GM04504 (cell line): ENCODE results near the gene CAPZA1.

Source experiments
- DNase-seq: peaks from one replicate; pipeline ENCODE4 v3.0.0-alpha.2; 2012; ENCODE audit warnings: low read depth

The CAPZA1 gene

DNA sequence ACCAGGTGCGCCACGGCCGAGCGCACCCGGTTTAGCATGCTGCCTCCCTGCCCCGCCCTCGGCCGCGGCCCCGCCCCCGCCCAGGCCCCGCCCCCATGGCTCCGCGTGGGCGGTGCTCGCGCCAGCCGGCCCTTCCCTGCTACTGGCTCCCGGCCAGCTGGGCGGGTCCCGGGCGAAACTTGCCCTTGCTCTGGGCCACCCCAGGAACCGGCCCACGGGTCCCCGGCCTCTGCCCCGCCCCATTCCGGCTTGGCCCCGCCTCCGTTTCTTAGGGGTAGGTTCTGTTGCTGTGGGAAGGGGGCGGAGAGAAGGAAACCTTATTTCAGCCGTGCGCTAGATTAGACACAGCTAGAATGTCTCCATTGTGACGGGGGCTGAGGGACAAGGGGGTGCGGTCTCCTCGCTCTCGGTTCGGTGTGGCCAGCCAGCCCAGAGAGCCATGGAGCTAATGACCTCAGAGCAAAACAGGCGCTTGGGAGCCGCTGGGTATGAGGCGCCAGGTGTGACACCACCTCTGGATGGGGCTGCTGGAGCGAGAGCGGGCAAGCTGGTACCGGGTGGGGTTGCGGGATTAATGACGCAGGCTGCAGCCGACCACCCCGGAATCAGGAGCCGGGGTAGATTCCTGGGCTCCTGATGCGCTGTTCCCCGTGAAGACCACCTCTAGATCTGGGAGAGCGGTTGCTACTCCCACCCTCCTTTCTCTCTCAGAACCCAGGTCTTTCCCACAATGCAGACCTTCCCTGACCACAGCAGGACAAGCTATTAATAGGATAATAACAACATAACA, 95.8 kb downstream of the CAPZA1 start, which contains the start of gene PPM1J:
TSS of gene PPM1J (minus strand) at position 69 of the 790 bp plus-strand sequence. CDS start at position 38, 31 bp downstream.
- DNase-seq: peak; percentile 68

DNA sequence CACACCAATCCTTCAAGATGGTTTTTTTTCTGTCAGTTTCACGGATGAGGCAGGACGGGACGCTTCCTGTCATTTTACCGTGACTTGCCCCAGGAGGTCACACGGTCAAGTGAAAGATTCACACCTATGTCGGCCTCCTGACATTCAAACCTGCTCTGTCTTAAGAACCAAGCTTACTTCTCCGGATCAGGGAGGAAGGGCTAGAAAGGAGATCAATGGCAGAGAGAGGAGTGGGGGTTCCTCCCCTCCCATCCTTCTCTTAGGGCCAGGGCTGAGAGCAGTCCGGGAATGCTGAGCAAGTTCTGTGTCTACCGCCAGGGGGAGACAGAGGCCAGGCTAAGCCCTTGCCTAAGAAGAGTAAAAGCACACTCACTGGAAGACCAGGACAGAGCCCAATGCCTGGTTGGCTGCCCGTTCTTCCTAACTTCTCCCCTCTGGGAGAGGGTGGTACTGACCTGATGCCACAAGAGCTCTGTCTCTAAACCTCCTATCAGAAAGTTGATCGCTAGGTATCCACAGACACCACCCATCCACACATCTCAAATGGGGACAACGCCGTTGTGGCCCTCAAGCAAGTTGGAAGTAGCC, 96.6 kb downstream of the CAPZA1 start:
- DNase-seq: peak; percentile 73

- DNase-seq: no peak
Measured at GRCh38 chr1:112717263-112717873, 97.7 kb downstream of the CAPZA1 start.

DNA sequence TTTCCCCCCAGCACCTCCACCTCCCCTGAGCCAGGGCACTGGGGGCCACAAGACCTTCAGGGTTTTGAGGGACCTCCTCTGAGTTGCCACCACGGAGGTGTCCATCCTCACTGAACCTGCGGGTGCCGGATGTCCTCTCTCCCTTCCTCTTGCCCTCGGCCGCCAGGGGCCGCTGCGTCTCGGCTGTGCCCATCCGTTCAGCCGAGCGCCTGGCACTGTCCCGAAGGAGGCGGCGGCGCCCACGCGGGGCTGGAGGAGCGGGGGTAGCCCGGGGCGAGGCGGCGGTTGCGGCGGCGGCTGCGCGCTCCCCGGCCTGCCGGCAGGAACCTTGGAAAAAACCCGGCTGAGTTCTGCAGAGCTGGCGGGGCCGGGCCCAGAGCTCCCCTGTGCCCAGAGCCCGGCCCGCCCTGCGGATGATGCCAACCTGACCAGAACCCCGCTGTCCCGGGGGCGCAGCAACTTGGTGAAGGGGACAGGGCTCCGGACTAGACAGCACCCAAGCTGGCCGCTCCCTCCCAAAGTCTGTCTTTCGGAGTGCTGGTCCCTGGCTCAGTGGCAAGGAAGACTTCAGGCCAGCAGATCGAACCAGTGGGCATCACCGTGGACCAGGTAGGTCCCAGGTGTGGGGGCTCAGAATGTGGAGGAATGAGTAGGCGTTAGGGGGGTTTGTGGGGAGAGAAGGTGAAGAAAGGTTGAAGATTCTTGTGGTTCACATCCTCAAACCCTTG, 99.2 kb downstream of the CAPZA1 start:
- no peak for DNase-seq

DNA sequence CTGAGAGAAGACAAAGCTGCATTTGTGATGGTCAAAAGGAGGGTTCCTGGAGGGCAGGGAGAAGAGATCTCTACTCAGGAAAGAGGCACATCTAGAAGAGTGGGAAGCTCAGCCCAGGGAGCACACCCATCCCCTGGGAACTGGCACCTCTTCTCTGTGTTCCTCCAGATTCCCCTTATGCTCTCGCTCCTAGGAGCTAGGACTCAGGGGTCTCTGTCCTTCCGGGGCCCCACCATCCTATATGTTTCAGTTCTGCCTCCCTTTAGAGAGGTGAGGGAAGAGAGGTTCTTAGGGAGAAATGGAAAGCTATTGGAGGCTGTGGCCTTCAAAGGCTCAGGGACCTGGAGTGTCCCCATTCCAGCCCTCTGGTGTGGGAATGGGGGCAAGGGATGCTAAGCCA, 100.1 kb downstream of the CAPZA1 start:
- DNase-seq: no peak

DNA sequence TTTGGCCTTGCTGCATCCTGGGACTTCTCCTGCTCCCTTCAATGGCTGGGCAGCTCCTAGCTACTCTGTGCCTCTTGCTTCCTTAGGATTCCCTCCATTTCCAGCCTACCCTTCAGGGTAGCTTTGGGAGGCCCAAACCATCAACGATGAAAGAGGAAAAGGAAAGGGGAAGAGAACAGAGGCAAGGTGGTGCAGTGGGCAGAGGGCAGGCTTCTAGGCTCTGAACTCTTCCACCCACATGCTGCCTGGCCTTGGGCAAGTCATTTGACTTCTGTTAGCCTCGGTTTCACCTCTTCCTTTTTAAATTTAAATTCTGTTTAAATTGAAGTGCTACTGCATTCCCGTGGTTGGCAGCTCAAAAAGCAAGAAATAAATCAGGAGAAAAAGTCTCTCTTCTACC, 101.2 kb downstream of the CAPZA1 start:
- DNase-seq: no peak
